ENCODE results near the gene ASB6.

DNA sequence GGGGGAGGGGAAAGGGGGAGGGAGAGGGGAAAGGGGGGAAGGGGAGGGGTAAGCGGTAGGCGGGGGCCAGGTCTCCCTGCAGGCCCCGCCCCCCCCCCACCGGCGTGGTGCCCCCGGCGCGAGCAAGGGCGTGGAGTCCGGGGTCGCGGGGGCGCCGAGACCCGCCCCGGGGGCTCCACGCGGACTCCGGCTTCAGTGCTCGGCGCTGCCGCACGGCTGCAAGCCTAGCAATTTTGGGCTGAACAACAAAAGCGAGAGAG, 31.8 kb downstream of the ASB6 start:
- TF ChIP-seq, protein P1, sequence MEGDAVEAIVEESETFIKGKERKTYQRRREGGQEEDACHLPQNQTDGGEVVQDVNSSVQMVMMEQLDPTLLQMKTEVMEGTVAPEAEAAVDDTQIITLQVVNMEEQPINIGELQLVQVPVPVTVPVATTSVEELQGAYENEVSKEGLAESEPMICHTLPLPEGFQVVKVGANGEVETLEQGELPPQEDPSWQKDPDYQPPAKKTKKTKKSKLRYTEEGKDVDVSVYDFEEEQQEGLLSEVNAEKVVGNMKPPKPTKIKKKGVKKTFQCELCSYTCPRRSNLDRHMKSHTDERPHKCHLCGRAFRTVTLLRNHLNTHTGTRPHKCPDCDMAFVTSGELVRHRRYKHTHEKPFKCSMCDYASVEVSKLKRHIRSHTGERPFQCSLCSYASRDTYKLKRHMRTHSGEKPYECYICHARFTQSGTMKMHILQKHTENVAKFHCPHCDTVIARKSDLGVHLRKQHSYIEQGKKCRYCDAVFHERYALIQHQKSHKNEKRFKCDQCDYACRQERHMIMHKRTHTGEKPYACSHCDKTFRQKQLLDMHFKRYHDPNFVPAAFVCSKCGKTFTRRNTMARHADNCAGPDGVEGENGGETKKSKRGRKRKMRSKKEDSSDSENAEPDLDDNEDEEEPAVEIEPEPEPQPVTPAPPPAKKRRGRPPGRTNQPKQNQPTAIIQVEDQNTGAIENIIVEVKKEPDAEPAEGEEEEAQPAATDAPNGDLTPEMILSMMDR (IDR thresholded peaks at IDR 0.05), result no peak
- TF ChIP-seq POLR2AphosphoS5 (IDR thresholded peaks at IDR 0.05), result no peak
